ENCODE results near the gene CHTF18.

Gene CHTF18

DNA sequence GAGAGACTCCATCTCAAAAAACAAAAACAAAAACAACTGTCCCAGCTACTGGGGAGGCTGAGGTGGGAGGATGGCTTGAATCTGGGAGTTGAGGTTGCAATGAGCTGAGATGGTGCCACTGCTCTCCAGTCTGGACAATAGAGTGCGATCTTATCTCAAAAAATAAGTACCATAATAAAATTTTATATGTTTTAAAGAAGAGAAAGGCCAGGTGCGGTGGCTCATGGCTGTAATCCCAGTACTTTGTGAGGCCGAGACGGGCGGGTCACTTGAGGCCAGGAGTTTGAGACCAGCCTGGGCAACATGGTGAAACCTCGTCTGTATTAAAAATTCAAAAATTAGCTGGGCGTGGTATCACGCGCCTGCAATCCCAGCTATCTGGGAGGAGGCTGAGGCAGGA, 11.6 kb upstream of the CHTF18 start:
- no peak for DNase-seq

DNA sequence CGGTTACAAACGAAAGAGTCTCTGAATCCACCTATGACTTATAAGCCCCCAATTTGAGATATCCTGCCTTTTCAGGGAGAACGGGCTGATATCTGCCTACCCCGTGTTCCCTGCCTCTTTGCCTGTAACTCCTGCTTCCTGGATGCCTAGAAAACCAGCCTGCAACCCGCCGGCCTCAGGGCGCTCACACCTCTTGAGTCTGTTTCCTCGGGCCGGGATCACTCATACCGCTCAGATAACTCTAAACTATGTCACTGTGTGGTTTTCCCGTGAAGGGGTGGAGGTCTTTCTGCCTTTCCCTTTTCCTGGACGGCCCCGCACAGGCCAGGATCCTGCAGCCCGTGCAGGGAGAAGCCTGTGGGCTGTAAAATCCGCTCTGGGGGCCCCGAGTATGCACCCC, 10.6 kb upstream of the CHTF18 start:
- no peak for DNase-seq

DNA sequence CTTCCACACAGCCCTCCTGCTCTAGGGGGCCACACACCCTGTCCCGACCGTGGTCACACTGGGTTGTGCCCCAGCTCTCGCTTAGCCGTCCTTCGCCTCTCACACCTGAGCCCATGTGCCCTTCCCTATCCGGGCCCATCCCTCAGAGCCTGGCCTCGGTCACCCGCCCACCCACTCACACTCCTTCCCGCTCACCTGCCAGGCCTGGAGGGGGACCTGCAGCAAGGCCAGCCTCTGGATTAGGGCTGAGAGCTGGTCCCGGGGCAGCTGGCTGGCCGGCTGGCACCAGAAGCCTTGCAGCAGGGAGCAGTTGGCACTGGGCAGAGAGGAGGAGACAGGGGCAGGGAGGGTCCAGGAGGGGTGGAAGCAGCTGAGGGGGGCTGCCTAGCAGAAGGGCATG, 10.0 kb upstream of the CHTF18 start:
- no peak for DNase-seq

DNA sequence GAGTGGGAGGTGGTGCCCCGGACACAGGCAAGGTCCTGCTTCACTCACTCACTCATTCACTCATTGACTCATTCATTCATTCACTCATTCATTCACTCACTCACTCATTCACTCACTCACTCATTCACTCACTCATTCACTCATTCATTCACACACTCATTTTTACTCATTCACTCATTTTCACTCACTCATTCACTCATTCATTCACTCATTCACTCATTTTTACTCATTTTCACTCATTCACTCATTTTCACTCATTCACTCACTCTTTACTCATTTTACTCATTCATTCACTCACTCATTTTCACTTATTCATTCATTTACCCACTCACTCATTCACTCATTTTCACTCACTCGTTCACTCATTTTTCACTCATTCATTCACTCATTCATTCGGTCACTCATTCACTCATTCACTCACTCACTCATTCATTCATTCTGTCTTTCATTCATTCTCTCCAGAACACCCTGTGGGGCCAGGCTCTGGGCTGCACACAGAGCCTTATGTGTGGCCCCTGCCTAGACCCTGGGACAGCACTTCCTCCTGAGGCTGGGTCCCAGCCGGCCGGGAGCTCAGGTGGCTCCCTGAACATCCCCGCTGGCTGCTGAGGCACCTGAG, 9.4 kb upstream of the CHTF18 start:
- DNase-seq = no peak

DNA sequence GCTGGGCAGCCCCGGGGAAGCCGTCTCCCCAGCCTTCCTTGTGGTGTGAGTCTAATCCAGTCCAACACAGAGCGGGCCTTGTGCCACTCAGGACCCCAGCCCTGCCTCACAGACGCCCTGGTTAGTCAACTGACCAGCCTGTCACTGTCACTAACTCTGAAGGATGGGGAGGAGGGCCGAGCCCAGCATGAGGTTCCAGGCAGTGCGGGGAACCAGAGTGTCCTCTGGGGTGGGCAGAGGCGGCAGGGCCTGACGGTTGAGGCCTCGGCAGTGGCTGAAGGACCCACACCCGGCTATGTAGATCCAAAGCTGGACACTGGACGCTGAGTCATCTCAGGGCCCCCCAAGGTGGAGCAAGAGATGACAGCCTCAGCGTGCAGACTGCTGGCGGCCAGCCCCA, 8.9 kb upstream of the CHTF18 start:
- no peak for DNase-seq

DNA sequence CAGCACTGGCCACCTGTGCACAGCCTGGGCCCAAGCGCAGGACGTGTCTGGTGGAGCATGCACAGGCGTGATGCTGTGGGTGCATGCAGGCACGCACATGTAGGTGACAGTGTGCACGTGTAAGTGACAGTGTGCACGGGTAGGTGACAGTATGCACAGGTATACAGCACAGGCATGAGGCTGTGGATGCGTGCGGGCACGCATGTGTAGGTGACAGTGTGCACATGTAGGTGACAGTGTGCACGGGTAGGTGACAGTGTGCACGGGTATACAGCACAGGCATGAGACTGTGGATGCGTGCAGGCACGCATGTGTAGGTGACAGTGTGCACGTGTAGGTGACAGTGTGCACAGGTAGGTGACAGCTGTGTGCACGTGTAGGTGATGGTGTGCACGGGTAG, 8.1 kb upstream of the CHTF18 start:
- DNase-seq = no peak

DNA sequence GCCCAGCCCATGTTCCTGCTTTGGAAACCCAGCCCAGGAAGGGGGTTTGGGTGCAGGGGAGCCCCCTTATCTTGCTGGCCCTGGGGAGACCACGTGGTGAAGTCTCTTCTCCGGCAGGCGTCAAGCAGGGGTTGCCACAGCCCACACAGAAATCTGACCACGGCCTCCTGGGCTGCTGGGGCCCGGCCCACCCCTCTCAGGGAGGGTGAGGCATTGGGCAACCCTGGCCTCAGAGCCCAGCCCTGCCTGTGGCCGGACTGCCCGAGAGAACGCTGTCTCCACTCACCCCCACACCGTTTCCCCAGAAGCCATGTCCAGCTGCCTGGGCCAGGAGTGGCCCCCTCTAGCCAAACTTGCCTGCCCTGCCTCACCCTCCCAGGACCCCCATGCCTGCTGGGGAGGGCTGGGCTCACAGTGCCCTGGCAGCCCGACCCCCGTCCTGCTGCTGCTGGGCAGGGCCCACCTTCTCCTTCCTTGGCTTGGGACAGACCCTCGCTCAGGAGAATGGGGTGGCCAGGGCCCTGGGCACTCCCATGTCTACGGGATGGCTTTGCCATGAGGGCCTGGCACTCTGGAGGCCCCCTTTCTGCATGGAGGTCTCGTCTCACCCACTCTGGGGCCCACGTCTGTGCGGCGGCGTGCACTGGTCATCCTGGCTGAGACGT, 6.9 kb upstream of the CHTF18 start:
- no peak for DNase-seq

DNA sequence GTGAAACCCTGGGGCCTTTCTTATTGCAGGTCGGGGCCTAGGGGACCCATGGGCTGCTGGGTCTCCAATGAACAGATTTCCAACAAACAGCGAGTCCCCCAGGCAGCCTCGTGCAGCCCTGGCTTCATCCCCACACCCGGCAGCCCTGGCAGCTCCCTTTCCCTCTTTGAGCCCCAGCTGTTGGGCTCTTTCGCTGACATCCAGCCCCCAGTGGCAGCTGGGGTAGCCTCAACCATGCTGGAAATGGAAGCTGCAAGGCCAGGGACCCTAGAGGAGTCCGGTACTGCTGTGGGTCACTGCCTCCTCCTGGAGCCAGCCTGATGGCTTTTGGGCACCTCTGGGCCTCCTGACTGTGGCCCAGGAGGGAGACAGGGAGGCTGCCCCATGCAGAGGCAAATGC, 6.2 kb upstream of the CHTF18 start:
- no peak for DNase-seq

DNA sequence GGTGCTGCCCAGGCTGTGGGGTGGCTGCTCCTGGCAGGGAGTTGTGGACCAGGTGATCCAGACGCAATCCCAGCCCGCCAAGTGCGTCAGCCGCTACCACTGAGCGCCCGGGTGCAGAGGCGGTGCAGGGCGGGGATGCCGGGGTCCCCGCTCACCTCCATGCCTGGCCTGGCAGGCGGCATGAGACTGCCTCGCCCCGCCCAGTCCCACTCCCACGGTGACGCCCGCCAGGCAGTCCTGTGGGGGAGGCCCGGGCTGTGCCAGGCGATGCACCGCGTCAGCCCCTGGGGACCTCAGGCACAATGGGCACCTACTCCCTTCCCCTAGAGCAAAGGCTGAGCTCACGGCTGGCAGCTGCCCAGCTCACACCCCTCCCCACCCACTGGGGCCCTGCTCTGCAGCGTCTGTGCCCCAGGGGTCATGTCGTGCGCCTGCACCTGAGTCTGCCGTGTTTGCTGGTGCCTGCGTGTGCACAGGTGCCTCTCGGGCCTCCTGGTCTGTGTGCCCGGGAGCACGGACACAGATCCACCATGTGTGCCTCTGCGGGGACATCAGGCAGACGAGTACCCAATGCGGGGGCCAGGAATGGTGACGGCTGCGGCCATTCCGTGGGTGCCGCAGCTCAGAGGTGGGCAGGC, 5.5 kb upstream of the CHTF18 start:
- DNase-seq = no peak

DNA sequence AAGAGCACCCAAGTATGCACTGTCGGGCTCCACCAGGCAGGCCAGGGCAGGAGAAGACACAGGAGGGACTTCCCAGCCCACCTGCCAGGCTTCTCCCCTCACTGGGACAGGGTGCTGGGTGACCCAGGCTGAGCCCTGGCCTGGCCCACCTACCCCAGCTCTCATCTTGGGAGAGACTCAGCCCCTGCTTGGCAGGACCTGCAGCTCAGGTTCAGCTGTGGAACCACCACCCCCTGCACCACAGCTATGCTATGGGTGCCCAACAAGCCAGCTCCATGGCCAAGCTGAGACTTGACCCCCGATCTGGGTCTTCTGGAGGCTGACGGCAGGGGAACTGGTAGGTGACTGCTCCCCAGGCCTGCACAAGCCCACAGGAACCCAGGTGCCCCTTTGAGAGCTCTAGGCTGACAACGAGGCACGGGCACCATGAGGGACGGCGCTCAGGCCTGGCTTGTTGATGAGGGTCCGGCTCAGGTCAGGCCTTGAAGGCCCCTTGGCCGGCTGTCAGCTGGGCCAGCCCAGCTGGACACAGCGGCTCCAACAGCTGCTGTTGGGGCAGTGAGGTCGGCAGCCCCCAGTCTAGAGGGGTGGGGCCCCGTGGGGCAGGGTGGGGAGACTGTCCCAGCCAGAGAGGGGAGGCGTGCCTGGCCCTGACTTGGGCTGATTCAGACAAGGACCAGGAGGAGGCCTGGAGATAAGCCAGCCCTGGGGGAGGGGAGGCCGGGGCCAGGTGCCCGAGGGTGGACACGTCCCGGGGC, 4.8 kb upstream of the CHTF18 start:
- DNase-seq = no peak

DNA sequence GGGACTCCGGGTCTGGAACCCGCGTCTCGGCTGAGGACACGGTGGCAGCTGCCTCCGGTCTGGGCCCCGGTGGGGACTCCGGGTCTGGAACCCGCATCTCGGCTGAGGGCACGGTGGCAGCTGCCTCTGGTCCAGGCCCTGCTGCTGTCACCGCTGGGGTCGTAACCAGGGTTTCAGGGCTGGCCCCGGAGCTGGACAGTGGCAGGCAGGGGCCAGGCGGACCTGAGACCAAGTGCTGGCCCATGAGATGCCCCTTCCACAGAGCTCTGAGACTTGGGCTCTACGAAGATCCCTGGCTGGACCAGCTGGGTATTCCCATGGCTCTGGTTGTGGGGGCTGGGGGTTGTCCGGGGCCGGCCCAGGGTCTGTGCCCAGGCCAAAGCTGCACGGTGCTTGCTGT, 4.0 kb upstream of the CHTF18 start:
- no peak for DNase-seq

DNA sequence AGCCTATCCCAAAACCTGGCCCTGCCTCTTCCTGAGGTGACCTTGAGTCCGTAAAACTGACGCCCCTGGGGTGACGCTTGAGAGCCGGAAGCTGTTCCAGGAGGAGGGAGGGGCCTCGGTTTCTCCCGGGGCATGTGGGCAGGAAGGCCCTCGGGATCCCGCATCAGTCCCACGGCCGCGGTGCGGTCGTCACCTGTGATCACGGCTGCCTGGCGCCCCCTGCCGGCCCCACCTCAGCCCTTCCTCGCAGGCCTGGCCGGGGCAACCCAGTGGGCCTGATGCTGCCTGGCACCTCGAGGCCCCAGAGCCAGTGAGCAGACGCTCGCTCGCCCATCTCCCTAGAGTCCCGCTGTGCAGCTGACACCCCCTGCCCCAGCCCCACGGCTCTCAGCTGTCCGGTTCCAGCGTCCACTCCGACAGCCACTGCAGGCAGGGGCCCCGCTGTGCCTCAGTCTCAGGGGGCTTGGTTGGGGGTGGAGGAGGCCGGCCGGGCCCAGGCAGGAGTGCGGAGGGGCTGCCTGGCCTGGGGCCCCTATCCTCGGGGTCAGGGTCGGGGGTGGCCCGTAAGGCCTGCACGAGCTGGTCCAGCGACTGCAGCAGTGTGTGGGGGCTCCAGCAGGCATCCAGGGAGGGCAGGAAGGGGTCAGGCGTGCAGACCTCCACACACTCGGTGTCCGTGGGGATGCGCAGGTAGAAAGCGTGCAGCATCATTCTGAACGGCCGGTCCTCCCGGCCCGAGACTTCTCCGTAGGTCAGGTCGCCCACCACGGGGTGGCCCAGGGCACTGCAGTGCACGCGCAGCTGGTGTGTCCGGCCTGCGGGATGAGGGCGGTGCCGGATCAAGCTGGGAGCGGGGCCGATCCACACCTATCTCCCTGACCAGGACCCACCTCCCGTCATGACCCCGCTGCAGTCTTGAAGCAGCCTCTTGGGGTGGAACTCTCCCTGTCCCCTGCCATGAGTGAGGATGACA, 2.6 kb upstream of the CHTF18 start:
- DNase-seq = no peak

DNA sequence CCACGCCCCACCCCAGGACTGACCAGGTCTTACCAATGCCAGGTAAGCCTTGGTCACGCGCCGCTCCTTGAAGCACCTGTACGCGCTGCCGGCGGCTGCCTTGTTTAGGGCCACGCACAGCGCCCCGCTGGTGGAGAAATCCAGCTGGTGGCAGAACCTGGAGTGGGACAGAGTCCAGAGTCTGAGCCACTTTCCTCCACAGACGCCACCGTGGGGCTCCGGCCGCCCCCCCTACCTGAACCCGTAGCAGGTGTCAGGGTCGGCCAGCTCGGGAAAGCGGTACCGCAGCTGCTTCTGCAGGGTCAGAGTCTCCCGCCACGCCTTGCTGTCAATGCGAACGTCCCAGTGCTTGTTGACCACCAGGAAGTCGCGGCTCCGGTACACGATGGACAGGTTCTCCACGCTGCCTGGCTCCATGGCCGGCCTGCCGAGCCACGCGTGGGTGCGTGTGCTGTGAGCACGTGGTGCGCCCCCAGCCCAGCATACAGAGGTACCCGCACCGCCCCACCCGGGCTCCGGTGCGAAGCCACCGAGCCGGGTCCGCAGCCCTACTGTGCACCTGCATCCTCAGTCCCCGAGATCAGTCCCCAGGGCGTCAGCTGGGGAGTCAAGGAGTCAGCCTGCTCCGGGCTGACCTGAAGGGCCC, 976 bp upstream of the CHTF18 start:
- DNase-seq = no peak

DNA sequence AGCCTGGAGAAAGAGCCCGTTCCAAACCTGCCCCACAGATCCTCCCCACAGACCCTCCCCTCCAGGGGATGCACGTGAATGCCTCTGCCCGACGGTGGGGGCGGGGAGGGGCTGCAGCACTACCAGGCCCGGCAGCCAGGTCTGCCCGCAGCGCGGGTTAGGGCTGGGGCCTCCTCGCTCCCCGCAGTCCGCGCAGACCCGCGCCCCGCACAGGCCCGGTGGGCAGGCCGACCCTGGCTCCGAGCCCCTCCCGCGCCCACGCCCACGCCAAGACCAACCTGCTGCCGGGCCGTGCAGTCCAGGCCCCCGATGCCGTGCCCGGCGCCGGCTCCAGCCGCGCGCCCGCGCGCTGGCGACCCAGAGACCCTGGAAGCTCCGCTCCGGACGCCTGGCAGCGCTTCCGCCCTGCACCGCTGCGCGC, 432 bp upstream of the CHTF18 start, which contains the start of gene RPUSD1:
Gene RPUSD1 (minus strand): TSS at position 404 of the 421 bp plus-strand sequence. CDS start 644 bp downstream, outside the sequence.
- no peak for DNase-seq

DNA sequence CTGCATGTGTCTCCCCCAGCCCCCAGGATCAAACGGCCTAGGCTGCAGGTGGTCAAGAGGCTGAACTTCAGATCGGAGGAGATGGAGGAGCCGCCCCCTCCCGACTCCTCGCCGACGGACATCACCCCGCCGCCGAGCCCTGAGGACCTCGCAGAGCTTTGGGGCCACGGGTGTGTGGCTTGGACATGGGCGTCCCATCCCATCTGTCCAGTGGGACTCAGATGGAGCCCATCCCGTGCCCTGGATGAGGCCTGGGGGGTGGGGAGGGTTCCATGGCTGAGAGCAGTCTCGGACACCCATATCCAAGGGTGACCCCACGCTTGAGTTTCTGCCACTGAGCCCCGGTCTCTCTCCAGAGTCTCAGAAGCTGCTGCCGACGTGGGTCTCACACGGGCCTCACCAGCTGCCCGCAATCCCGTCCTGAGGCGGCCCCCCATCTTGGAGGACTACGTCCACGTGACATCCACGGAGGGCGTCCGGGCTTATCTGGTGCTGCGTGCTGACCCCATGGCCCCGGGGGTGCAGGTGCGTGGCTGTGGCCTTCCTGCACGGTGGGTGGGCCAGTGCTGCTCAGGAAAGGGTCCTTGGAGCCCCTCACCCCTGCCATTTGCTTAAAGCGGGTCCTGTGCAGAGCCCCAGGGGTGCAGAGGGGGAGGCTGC, 901 bp downstream of the CHTF18 start:
- DNase-seq = no peak

DNA sequence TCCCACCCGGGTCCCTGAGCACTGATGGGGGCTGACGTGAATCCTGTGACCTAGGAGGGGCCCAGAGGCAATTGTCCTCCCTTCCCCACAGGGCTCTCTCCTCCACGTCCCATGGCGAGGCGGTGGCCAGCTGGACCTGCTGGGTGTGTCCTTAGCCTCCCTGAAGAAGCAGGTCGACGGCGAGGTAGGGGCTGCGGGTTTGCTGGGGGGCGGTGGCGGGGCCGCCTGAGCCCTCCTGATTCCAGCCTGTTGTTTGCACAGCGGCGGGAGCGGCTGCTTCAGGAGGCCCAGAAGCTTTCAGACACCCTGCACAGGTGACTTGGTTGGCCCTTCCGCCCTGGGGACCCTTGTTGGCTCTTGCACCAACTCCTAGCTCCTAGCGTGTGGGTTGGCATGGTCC, 1.7 kb downstream of the CHTF18 start:
- no peak for DNase-seq

DNA sequence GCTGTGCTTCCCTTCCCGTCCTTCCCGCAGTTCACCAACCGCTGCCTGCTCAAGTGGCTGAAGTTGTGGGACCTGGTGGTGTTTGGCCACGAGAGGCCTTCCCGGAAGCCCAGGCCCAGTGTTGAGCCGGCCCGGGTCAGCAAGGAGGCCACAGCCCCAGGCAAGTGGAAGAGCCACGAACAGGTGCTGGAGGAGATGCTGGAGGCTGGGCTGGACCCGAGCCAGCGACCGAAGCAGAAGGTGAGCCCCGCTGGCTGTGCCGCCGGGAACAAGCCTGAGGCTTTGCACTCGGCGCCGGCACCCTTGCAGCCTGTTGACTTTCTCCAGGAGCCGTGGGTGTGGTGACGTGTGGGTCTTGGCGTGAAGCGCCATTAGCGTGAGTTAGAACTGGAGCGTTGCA, 2.7 kb downstream of the CHTF18 start:
- DNase-seq = no peak

DNA sequence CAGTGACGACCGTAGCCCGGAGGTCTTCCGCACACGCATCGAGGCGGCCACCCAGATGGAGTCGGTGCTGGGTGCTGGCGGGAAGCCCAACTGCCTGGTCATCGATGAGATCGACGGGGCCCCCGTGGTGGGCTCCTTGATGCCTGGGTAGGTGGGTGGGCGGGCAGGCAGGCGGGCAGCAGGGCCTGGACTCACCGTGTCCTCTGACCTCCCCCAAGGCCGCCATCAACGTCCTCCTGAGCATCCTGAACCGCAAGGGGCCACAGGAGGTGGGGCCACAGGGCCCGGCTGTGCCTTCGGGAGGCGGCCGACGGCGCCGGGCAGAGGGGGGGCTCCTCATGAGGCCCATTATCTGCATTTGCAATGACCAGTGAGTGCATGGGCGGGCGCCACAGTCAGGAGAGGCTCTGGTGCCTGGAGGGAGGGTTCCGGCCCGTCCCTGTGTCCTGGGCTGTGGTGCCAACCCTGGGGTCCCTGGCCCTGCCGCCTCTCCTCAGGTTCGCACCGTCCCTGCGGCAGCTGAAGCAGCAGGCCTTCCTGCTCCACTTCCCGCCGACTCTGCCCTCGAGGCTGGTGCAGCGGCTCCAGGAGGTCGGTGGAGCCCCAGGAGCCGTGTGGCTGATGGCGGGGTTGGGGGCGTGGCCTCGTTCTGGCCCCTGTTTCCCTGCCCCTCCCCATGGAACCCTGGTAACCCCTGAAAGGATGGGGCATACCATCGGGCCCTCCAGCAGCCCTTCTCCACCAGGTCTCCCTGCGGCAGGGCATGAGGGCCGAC, 4.0 kb downstream of the CHTF18 start:
- DNase-seq = no peak

DNA sequence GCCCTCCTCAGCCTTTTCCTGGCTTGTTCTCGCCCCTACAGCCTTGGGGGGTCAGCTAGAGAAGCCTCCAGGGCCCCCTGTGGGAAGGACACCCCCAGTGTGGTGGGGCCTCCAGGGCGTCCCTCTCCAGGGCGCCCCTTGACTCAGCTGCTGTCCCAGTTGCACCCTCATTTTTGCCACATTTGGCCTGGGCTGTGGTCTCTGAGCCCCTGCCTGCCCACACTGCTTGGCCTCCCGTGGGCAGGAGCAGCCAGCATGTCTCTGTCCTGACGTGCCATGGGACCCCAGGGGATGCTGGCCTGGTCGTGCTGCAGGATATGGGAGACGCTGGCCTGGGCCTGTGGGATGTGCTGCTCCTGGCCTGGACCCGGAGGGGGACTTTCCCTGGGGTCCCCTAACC, 5.0 kb downstream of the CHTF18 start:
- no peak for DNase-seq

DNA sequence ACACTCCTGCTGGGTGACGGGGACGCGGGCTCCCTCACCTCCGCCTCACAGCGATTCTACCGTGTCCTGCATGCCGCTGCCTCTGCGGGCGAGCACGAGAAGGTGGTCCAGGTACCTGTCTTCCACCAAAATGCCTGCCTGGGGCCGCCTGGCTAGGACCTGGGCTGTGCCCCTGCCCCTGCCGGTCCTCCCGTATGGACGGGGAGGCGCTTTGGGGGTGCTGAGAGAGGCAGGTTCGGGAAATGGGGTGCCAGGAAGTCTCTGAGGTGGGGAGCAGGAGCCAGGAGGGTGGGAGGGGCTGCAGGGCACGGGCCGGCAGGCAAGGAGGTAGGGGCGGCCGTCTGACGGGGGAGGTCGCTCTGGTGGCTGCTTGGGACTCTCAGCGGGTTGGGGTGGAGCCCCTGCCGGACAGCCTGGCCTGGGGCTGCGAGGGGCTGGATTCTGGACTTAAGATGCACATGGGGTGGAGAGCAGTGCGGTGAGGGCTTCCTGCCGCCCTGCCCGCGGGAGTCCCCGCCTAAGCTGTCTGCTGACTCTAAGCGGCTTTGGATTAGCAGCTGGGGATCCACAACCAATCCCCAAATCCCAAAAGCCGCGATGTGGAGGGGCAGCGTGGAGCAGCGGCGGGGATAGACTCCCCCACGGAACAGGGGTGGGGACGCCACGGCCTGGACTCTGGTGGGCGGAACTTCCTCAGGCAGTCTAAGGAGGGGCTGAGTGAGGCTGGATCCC, 5.8 kb downstream of the CHTF18 start:
- no peak for DNase-seq
